HG02678 (cell line): ENCODE results near the gene OPCML.

Experiments used
- ATAC-seq: cut with Tn5 transposase; IDR thresholded peaks from one replicate; pipeline ENCODE4 v1.9.1; 2021; ENCODE audit warnings: mild to moderate bottlenecking, moderate library complexity; ENCODE audit not compliant: unreplicated experiment

The OPCML gene

DNA sequence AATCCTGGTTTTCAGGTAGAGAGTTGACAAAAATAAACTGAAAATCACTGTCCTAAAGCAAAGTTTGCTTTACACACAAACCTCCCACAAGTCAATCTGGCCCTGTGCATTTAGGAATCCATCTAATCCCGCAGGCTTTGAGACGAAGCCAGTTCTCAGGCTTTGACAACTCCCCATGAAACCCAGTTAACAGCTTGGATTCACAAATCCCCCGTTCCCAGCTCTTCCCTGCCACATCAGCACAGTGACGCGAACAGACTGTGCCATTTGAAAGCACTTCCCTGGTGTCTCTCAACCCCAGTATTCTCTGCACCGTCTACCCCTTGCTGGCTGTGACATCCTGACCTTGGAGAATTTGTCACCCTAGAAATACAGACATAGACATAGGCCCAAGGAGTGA lies 117.8 kb downstream of the OPCML start:
- ATAC-seq = no peak

DNA sequence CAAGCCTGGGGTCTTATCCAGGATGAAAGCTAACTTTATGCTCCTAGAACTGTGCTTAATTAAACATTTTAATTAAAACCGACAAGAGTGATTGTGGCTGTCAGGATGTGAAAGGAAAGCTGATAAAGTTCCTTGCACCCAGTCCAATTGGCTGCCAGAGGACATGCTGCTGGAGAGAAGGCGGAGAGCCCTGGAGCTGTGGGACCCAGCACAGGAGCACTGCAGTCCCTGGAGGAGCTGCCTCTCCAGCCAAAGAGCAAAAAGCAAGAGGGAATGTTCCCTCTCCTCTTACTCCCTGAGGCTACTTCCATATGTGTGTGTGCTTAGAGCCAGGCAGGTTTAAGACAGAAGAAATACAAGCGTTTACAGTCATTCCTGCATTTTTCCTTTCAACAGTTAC lies 118.6 kb downstream of the OPCML start:
- no peak for ATAC-seq

DNA sequence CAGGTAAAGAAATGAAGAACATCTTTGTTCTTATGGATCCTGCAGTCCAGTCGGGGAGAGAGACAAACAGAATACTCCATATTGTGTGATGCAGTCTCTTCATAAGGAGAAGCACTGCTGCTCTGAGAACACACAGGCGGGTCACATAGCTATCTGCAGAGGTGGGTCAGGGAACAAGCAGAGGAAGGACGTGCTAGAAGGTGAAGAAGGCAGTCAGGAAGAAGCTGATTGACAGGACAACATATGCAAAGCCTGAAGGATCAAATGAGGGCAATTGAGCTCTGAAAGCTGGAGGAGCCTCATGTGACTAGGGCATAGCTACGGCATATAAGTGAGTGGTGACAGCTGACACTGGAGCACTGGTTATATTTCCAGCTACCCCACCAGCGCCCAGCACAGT lies 122.5 kb downstream of the OPCML start:
- ATAC-seq = no peak

DNA sequence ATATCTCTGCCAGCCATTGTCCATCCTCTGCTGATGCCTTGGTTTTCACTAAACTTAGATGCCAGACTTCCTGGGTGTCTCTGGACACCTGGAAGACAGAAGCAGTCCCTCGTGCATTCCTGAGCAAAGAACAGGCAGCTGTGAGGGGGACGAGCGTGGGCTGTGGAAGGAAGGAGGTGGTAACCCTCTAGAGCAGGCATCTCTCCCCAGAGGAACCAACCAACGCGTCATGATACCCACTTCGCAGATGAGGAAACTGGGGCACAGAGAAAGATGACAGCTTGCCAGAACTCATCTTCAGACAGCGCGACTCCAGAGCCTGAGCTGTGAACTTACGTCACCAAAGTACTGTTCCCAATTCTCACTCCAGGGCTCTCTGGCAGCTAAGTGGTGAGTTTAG lies 123.4 kb downstream of the OPCML start:
- no peak for ATAC-seq

DNA sequence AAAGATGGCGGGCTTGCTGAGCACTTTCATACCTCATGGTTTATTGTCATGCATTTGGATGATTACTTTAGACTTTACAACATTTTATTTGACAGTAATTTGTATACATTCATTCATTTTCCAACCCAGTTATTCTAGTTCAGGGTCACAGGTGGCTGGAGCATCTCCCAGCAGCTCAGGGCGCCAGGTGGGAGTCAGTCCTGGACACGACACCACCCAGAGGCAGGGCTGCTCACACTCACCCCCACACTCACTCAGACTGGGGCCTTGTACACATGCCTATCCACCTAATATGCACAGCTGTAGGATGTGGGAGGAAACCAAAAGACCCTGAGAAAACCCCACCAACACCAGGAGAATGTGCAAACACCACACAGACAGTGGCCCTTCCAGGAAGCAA lies 123.9 kb downstream of the OPCML start:
- no peak for ATAC-seq

DNA sequence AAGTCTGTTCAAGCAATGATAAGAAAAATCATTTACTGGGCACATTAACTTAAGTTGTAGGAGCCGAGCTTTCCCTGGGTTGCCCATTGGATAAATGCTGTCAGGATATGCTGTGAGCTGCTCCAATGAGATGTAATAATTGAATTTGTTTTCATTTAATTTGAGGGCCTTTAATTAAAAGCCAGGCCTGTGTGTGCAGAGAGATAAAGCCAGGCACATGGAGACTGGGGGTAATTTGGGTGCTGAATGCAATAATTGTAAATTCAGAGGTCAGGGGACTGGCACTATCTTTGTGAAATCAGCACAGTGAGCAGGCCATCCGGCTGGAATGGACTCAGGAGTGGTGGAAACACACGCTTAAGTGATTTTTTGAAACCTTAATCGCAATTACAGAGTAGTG lies 125.8 kb downstream of the OPCML start:
- ATAC-seq = no peak

DNA sequence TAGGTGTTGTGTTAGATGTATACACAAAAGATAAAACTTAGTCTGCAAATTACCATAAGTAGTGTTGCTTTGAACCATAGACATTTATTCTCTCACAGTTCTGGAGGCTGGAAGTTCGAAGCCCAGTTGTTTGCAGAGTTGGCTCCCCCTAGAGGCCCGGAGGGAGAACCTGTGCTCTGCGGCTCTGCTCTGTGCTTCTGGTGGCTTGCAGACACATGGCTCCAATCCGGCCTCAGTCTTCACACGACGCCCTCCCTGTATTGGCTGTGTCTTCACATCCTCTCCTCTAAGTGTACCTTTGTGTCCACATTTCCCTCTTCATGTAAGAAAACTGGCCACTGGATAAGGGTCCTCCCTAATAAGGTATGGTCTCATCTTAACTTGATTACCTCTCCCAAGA lies 128.4 kb downstream of the OPCML start:
- ATAC-seq = peak; percentile 47

DNA sequence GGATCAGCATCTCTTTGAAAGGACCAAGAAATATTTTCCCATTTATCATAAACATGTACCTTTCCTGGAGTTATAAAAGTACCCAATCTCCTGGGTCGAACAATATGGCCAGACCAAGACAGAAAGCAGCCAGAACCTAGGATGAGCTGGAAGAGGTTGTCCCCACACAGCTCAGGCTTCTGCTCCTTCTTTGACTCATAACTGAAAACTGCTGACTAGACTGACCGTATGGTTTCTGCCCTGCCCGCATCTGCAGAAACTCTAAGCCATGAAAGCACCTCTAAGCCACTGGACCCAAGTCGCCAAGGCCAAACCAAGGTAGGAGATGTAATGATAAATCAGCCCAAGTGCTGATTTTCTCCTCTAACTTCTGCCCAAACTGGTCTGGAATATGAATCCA lies 129.8 kb downstream of the OPCML start:
- ATAC-seq = no peak

DNA sequence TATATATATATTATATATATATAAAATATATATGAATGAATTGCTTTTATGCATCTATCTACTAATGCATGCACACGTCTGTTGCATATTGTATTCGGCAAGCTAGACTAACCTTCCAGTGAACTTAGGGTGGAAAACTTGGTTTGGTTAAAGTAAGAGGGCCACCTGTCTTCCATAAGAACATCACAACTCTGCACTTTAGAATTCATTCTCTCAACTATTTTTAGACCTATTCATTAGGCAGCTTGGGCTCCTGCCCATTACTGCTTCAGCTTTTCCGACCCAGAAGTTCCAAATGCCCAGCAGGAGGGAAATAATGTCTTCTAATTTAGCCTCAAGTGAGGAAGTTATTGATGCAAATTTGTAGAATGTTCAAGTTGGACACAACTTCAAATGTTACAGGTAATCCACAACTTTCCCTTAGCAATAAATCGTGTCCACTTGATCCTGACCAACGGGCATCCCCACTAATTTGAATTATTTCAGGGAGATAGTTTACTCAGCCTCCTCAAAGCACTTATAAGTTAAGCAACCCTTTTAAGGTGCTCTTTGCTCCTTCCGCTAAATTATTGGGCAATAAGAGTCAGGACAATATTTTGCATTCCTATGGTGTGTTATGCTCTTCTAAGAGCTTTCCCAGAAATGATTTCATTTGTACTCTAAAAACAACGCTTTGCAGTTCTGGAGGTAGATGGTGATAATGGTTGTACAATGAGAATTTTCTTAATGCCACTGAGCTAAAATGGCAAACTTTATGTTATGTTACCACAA lies 132.3 kb downstream of the OPCML start:
- no peak for ATAC-seq

DNA sequence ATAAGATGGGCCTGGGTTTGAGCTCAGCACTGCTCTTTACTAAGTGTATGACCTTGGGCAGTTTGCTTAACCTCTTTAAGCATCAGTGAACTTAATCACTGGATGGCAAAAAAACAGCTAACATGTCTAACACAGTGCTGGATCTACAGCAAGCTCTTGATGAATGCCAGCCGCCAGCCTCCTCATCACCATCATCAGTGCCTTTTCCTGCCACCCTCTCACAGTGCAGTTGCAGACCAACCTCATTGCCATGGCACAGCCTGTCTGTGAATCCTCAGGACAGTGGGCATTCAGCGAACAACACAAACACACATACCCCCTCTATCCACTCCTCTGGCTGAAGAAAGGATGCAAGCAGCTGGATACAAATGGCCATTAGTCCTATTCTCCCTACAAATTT lies 133.0 kb downstream of the OPCML start:
- ATAC-seq = no peak

DNA sequence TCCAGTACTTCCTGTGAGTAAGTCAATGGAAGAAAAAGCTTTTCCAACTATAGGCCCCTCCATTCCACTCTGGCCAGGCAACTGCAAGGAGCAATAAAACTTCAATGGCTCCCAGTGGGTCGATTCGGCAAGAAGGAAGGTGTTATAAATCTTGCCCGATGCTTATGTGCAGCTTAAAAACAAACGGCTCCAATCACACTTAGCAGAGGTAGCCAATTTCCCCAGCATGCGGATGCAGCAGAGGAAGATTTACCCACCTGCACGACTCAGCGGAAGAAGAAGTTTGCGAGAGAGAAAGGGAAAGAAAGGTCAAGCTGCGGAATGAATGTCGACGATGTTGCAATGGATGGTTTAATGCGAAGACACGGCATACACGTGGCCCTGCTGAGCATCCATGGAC lies 141.5 kb downstream of the OPCML start:
- no peak for ATAC-seq

DNA sequence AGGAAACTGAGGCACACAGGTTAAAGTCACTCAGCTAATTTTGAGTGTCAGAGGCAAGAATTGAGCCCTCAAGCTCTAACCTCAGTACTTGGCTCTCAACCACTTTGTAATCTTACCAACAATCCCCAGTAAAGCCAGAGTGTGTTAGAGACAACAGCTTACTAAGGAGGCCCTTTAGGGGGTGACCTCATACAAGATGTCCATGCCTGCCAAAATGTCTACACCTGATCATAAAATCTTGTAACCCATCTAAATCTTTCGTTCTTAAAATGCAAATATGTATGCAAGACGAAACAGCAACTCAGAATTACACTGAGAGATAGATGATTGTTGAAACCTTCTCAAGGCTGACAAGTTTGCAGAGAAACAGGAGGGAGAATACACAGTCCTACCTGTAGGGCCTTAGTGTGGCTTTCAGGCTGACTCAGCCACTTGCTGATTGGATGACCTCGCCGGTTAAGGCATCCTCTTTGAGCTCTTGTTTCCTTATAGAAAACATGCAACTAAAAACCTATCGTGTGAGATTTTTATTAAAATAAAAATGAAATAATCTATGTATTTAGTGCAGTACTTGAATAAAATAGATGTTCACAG lies 143.2 kb downstream of the OPCML start:
- no peak for ATAC-seq

DNA sequence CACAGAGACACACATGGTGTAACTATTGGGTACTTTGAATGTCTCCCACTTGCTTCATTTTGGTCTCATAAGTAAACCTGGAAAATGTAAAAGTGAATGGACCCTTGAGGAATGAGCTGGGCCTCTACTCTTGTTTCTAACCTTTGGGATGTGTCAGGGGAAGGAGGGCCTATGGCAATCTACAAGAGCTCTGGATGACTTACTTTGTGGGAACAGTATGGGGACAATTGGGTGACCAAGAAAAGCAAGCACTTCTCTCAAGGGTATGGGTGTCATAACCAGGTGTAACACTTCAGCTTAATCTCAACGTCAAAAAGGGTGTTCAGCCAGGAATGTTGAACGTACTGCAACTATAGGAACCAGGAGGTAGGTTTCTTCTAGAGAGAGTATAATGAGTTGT lies 144.0 kb downstream of the OPCML start:
- no peak for ATAC-seq

DNA sequence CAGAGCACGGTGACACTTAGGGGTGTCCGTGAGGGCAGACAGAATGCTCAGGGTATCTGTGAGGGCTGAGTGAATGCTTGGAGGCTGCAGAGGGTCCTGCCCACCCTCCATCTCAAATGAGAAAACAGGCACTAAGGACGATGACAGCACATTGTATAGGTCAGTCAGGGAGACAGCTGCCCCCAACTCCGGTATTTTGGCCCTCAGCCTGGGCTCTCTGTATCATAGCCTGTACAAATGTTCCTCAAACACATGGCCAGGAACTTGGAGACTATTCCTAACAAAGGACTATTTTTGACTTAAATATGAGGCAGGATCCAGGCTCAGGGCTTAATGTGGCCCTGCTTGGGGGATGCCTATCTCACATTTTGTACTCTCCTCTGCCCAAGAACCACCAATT lies 145.4 kb downstream of the OPCML start:
- ATAC-seq = no peak

DNA sequence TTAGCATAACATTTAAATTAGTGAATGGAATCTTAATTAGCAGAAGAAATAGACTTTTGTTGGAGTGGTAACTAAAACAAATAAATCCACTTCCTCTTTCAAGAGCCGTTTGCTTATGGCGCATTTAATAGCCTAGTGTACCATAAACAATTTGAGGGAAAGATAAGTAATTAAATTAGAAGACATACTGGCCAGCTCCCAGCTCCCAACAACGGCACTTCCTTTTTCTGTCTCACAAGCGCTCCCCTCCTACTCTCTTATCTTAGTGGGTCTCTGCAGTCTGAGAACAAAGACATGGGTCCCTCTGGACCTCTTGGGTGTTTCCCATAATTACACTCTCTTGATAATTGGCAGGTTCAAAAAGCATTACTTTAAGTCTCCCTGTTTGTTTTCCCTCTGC lies 146.0 kb downstream of the OPCML start:
- no peak for ATAC-seq

DNA sequence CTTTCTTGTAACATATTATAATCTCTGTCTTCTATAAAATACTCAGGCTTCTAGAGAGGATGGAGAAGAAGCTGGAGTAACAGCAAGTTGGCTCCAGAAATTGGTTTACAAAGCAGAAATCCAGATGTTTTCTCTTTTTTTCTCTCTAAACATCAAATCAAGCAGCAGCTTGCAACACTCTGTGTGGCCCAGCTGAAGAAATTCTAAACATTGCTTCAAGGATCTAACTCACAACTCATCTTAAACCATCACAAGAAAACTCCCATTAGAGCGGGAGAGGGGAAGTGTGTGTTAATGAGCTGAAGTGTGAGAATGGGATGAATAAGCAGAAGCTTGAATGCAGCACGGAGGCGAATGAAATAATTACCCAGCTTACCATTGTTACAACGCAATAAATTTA lies 146.5 kb downstream of the OPCML start:
- ATAC-seq = no peak

DNA sequence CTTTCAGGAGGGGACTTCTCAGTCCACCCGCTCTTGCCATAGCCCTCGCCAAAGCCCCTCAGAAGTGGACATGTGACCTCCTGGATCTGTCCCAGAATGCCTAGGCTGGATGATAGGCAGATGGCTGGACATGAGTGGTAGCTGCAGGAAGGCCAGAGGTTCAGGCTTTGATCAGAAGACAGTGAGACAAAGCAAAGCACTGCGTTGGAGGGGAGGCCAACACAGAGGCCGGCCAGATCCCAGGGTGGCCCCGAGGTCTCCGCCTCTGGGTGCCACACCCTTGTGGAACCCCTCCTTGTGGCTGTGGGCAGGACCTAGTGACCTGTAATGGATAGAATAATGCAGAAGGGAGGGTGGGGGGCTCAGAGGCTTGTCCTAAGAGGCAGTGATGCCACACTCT lies 147.6 kb downstream of the OPCML start:
- ATAC-seq = no peak

DNA sequence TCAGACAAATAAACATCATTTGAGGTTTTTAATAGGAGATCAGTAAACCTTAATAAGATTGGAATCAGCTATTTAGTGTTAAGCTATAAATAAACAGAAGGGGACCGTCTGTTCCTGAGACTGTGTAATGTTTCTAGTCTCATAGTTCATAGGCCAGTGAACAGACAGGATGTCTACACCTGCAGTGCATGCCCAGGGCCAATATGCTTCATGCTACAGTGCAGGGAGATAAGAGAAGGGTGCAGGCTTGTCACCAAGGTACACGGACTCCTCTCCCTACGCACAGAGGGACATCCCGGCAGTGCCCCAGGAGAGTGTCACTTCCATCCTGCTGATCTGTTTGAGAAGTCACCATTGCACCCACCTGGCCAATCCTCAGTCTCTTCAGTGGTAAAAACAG lies 148.6 kb downstream of the OPCML start:
- ATAC-seq = no peak

DNA sequence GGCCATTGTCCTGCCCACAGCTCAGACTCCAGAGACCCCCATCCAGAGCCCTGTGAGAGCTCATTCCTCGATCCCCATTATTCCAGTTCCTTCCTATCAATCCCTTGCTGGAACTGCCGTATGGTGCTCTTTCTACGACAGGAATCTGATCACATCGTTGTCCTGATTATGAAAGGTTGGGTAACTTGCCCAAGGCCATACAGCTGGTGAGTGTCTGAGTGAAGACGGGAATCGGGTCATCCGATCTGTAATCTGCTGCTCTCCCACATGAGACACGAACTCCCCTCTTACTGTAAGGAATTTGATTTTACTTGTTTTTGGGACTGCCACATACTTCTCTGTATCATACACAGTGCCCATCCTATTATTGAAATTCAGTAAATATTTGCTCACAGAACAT lies 149.1 kb downstream of the OPCML start:
- ATAC-seq = no peak

DNA sequence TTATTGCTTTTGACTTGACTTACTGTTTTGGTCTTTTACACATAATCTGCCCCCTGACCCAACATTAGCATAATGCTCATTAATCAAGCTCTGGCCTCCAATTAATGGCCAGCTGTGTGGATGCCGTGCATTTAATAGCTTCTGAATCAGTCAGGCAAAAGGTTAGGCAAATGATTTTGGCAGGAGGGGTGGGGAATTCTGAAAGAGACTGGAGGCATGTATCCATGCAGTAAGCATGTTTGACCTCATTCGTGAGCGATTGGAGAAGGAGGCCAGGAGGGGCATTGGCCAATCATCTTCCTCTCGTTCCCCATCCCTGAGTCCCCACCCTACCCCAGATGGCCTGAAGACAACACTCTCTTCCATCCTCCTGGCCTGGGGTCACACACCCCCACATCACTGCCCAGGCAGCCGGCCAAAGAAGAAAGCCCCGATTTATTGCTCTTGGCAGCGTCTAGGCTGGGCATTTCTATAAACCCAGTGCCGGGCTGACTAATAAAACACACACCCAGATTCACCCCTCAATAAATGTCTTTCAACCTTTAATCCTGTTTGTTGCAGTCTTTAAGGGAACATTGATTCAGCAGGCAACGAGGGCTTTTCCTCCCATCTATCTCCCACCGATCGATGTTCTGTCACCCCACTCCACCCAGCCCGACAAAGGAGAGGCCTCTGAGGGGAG lies 150.0 kb downstream of the OPCML start:
- no peak for ATAC-seq

DNA sequence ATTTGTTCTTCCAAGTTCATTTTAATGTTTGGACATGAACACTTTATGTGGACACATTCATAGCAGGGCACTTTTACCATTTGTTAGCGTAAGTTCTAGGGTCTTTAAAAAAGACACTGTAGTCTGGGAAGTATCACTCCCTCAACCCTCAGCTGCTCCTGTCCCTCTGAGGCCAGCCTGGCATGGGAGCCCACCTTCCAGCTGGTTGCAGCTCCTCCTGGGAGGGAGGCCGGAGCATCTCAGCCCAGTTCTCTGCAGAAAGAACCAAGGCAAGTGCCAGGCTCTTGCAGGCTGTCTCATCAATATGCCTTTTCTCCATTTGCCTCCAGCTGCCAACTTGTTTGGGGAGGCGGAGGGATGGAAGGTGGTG lies 150.6 kb downstream of the OPCML start:
- no peak for ATAC-seq

DNA sequence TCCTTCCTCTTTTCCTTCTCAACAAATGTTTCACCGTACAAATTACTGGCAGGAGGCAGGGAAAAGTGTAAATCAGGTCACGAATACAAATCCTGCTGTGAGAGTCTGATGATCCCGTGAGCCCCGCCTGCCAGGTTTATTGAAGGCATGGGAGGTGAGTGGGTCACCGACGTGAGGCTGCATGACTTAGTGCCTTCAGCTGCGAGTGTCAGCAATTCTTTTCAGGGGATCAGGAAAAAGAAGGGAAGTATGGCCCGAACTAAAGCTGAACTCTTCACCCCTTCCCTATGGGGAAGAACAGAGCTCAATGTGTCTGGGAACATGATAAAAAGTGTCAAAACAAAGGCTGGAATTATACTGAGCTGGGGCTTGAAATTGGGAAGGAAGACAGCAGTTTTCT lies 166.2 kb downstream of the OPCML start:
- no peak for ATAC-seq
